ENCODE data around the gene PGM2. TPM values are rescaled to one million over a fixed set of nuclear protein-coding genes. Genes with fewer than 3 reads are reported as not detected.

PGM2 gene
- total and polyA plus RNA-seq, 2 donors (not counting 3 experiments of a cell fraction or from before 2014, with no cell fraction given), result 17.9 to 53.9 TPM

DNA sequence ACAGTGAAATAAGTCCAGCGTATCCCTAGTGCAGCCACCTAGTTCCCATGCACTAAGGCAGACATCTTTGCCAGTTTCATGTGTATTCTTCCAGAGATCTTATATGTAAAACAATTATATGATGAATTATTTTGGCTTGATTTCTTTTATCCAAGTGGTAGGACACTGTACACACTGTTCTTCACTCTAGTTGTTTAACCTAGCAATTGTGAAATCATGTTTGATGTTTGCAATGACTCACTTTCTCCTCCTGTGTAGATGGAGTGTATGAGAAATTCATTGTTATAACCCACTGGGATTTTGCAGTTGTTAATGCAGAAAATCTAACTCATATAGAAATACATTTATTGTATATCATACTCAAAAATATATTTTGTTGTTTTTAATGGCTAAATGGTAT, 46.9 kb downstream of the PGM2 start:
- Histone ChIP-seq H3K9me1 (replicated peaks; ENCODE audit: control insufficient read depth, extremely low read depth, insufficient read depth, low read length) (no peaks in the 10 kb centered on the region), H3K4me1 (ENCODE audit: control insufficient read depth, extremely low read depth, insufficient read depth, low read length) (no peaks in the 10 kb centered on the region), H3K36me3 (ENCODE audit: control insufficient read depth in 2 of 2, extremely low read depth in 1 of 2, insufficient read depth in 2 of 2, low read length in 2 of 2) (no peaks in the 10 kb centered on the region), H2AFZ (ENCODE audit: low read depth, low read length) (no peak overlapping the region), H3K9ac (replicated peaks; ENCODE audit: extremely low read depth, insufficient read depth, low read length) (no peak overlapping the region), H3K4me2 (ENCODE audit: insufficient read depth, low read length) (no peak overlapping the region), H3K27me3 (ENCODE audit: control insufficient read depth in 2 of 2, insufficient read depth in 2 of 2, low read length in 2 of 2) (no peaks in the 10 kb centered on the region), H4K20me1 (replicated peaks; ENCODE audit: control insufficient read depth, extremely low read depth, insufficient read depth, low read length) (no peaks in the 10 kb centered on the region), H3K79me2 (ENCODE audit: control insufficient read depth, insufficient read depth, low read length) (no peaks in the 10 kb centered on the region), H3K27ac (ENCODE audit: insufficient read depth, low read depth, low read length) (no peak overlapping the region), H3K9me3 (replicated peaks; ENCODE audit: control insufficient read depth, insufficient read depth, low read length) (no peaks in the 10 kb centered on the region), H3K4me3 (replicated peaks in 1 of 3; ENCODE audit: insufficient read depth in 1 of 3, low read depth in 1 of 3, low read length in 3 of 3) (no peak overlapping the region)
- CTCF ChIA-PET, result no interaction called here
- no peak for TF ChIP-seq MAX (IDR thresholded peaks at IDR 0.05; ENCODE audit: insufficient read depth, insufficient read length)
- TF ChIP-seq FOS (IDR thresholded peaks at IDR 0.05; ENCODE audit: borderline replicate concordance, insufficient read depth, low read length), result peak; percentile 48
- TF ChIP-seq MYC (IDR thresholded peaks at IDR 0.05; ENCODE audit: low read depth, low read length), result no peak
- intact Hi-C loops (cut with micrococcal nuclease), result no loop called here
- DNase-seq (ENCODE audit: low read depth, low spot score), result no peak
- no peak for FAIRE-seq
- dilution Hi-C loops (cut with MboI; ENCODE audit: extremely low pct_ligation_motif_present, low sequenced_read_pairs), result no loop called here
- BruUV-seq (replicated peaks), result no TSS peak
- POLR2A ChIA-PET, result no interaction called here

DNA sequence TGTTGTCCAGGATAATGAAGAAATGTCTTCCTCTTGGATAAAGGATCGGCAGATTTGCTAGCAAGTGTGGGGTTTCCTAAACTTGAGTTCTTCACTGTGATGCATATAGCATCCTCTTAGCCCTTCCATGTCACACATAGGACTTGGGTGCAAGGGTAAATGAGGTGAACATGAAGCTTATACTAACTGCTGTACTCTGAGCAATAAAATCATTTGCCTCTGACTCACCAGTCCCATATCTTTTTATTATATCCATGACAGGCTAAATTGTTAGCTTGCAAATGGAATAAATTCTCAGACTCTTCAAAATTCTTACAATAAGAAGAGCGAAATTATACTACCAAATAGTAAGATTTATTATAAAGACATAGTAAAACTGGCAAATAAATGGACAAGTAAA, 49.7 kb downstream of the PGM2 start:
- no peak for FAIRE-seq
- no peak overlapping the region for H2AFZ ChIP-seq (ENCODE audit: low read depth, low read length)
- H3K9me1 ChIP-seq (replicated peaks; ENCODE audit: control insufficient read depth, extremely low read depth, insufficient read depth, low read length), result no peaks in the 10 kb centered on the region
- CTCF ChIA-PET, result interaction anchor here (1.1 to 1.6 kb wide), 4 partner anchors 8 to 159 kb away, joined by 3 to 5 read pairs (median 4); no protein-coding TSS in a partner anchor
- H3K36me3 ChIP-seq (ENCODE audit: control insufficient read depth in 2 of 2, extremely low read depth in 1 of 2, insufficient read depth in 2 of 2, low read length in 2 of 2), result no peaks in the 10 kb centered on the region
- no peak overlapping the region for H3K4me3 ChIP-seq (replicated peaks in 1 of 3; ENCODE audit: insufficient read depth in 1 of 3, low read depth in 1 of 3, low read length in 3 of 3)
- H3K4me1 ChIP-seq (ENCODE audit: control insufficient read depth, extremely low read depth, insufficient read depth, low read length), result no peaks in the 10 kb centered on the region
- no TSS peak for BruUV-seq (replicated peaks)
- DNase-seq (ENCODE audit: low read depth, low spot score), result no peak
- no peak overlapping the region for H3K9ac ChIP-seq (replicated peaks; ENCODE audit: extremely low read depth, insufficient read depth, low read length)
- H3K4me2 ChIP-seq (ENCODE audit: insufficient read depth, low read length), result no peak overlapping the region
- dilution Hi-C loops (cut with MboI; ENCODE audit: extremely low pct_ligation_motif_present, low sequenced_read_pairs) (no loop called here), intact Hi-C loops (cut with micrococcal nuclease) (no loop called here)
- no peaks in the 10 kb centered on the region for H3K9me3 ChIP-seq (replicated peaks; ENCODE audit: control insufficient read depth, insufficient read depth, low read length)
- POLR2A ChIA-PET, result no interaction called here
- TF ChIP-seq POLR2AphosphoS5 (IDR thresholded peaks at IDR 0.05; ENCODE audit: insufficient read depth, low read depth, low read length) (no peak), POLR2A (IDR thresholded peaks at IDR 0.05; ENCODE audit: low read depth, low read length) (no peak), GATA2 (IDR thresholded peaks at IDR 0.05; ENCODE audit: insufficient read depth, insufficient read length, low read depth, low read length) (no peak), FOS (IDR thresholded peaks at IDR 0.05; ENCODE audit: borderline replicate concordance, insufficient read depth, low read length) (no peak), JUN (IDR thresholded peaks at IDR 0.05; ENCODE audit: borderline replicate concordance, insufficient read depth, insufficient read length, low read depth) (no peak), MAX (IDR thresholded peaks at IDR 0.05; ENCODE audit: insufficient read depth, insufficient read length) (no peak), MYC (IDR thresholded peaks at IDR 0.05; ENCODE audit: low read depth, low read length) (no peak), EZH2 (IDR thresholded peaks at IDR 0.05; ENCODE audit: borderline replicate concordance, low read depth, low read length, severe bottlenecking) (no peak)
- TF ChIP-seq, protein P1, sequence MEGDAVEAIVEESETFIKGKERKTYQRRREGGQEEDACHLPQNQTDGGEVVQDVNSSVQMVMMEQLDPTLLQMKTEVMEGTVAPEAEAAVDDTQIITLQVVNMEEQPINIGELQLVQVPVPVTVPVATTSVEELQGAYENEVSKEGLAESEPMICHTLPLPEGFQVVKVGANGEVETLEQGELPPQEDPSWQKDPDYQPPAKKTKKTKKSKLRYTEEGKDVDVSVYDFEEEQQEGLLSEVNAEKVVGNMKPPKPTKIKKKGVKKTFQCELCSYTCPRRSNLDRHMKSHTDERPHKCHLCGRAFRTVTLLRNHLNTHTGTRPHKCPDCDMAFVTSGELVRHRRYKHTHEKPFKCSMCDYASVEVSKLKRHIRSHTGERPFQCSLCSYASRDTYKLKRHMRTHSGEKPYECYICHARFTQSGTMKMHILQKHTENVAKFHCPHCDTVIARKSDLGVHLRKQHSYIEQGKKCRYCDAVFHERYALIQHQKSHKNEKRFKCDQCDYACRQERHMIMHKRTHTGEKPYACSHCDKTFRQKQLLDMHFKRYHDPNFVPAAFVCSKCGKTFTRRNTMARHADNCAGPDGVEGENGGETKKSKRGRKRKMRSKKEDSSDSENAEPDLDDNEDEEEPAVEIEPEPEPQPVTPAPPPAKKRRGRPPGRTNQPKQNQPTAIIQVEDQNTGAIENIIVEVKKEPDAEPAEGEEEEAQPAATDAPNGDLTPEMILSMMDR (IDR thresholded peaks at IDR 0.05; ENCODE audit: extremely low read depth in 1 of 2, insufficient read depth in 1 of 2, low read depth in 1 of 2, low read length in 2 of 2), result no peak
- no peaks in the 10 kb centered on the region for H3K27me3 ChIP-seq (ENCODE audit: control insufficient read depth in 2 of 2, insufficient read depth in 2 of 2, low read length in 2 of 2)
- no peaks in the 10 kb centered on the region for H3K79me2 ChIP-seq (ENCODE audit: control insufficient read depth, insufficient read depth, low read length)
- no peaks in the 10 kb centered on the region for H4K20me1 ChIP-seq (replicated peaks; ENCODE audit: control insufficient read depth, extremely low read depth, insufficient read depth, low read length)
- no peak overlapping the region for H3K27ac ChIP-seq (ENCODE audit: insufficient read depth, low read depth, low read length)
